Liver (tissue), 9 donors: ENCODE data around the gene THAP4. TPM values are rescaled to one million over a fixed set of nuclear protein-coding genes. Genes with fewer than 3 reads are reported as not detected.

Source experiments
- DNase-seq: peaks from one replicate; pipeline ENCODE4 v3.0.0-alpha.2; 2017; ENCODE audit warnings: low spot score
- H3K27ac ChIP-seq, 2 donors: one replicate each; pipeline ENCODE4 v1.7.0; 2013; ENCODE audit warnings: inconsistent platforms in 2 of 2, low read length in 2 of 2, control low read depth in 1 of 2, low read depth in 1 of 2, mild to moderate bottlenecking in 1 of 2
- H3K27me3 ChIP-seq, 4 donors: one replicate each; pipeline versions ENCODE4 v1.6.1 to v1.7.0; 2013; ENCODE audit warnings: low read length in 3 of 4, inconsistent platforms in 1 of 4, mild to moderate bottlenecking in 1 of 4, moderate library complexity in 1 of 4; ENCODE audit not compliant: control insufficient read depth in 4 of 4, insufficient read depth in 4 of 4
- H3K36me3 ChIP-seq, 4 donors: one replicate each; pipeline versions ENCODE4 v1.6.1 to v1.7.0; 2013; ENCODE audit warnings: low read length in 3 of 4, mild to moderate bottlenecking in 3 of 4, low read depth in 1 of 4, moderate library complexity in 1 of 4; ENCODE audit not compliant: control insufficient read depth in 4 of 4, insufficient read depth in 3 of 4
- H3K4me1 ChIP-seq, 4 donors: one replicate each; pipeline versions ENCODE4 v1.6.1 to v1.7.0; 2013; ENCODE audit warnings: low read length in 3 of 4, mild to moderate bottlenecking in 3 of 4, moderate library complexity in 1 of 4; ENCODE audit not compliant: control insufficient read depth in 4 of 4, insufficient read depth in 4 of 4
- H3K4me3 ChIP-seq, 3 donors: one replicate each; pipeline versions ENCODE4 v1.6.1 to v1.7.0; 2013; ENCODE audit warnings: low read length in 3 of 3, control low read depth in 1 of 3, low read depth in 1 of 3, mild to moderate bottlenecking in 1 of 3
- H3K9ac ChIP-seq, 2 donors: one replicate each; pipeline ENCODE4 v1.7.0; 2013; ENCODE audit warnings: low read length in 2 of 2, mild to moderate bottlenecking in 2 of 2, moderate library complexity in 2 of 2, control low read depth in 1 of 2, low read depth in 1 of 2
- H3K9me3 ChIP-seq, 4 donors: one replicate each; pipeline versions ENCODE4 v1.6.1 to v1.7.0; 2013; ENCODE audit warnings: low read length in 3 of 4; ENCODE audit not compliant: control insufficient read depth in 4 of 4
- ATF3 ChIP-seq: IDR thresholded peaks from 2 replicates; pipeline ENCODE4 v1.6.1; 2016; ENCODE audit warnings: antibody characterized with exemption
- CTCF ChIP-seq: fragments of 150-350 bp; IDR thresholded peaks from 2 replicates; pipeline ENCODE4 v1.5.1; 2017; ENCODE audit warnings: improper control_type of control experiment, low read depth, low read length; ENCODE audit not compliant: missing input control
- EGR1 ChIP-seq, 2 donors: IDR thresholded peaks; 2 replicates each; pipeline ENCODE4 v1.6.1; 2016 to 2018; ENCODE audit warnings: antibody characterized with exemption in 2 of 2, low read depth in 2 of 2
- FOXA1 ChIP-seq: IDR thresholded peaks from 2 replicates; pipeline ENCODE4 v1.6.1; 2016; ENCODE audit warnings: antibody characterized with exemption
- GABPA ChIP-seq, 2 donors: IDR thresholded peaks in 1 of 2; conservative IDR thresholded peaks in 1 of 2; 2 replicates each; pipeline ENCODE4 v1.6.1; 2016; ENCODE audit warnings: antibody characterized with exemption in 2 of 2, mild to moderate bottlenecking in 1 of 2, moderate library complexity in 1 of 2
- HNF4A ChIP-seq, 2 donors: conservative IDR thresholded peaks; 2 replicates each; pipeline ENCODE4 v1.6.1; 2016; ENCODE audit warnings: antibody characterized with exemption in 2 of 2, mild to moderate bottlenecking in 2 of 2
- HNF4G ChIP-seq: IDR thresholded peaks from 2 replicates; pipeline ENCODE4 v1.6.1; 2016; ENCODE audit warnings: antibody characterized with exemption
- JUND ChIP-seq, 2 donors: IDR thresholded peaks; 2 replicates each; pipeline ENCODE4 v1.6.1; 2016; ENCODE audit warnings: antibody characterized with exemption in 2 of 2
- NR2F2 ChIP-seq: IDR thresholded peaks from 2 replicates; pipeline ENCODE4 v1.6.1; 2016; ENCODE audit warnings: antibody characterized with exemption
- REST ChIP-seq: IDR thresholded peaks from 2 replicates; pipeline ENCODE4 v1.6.1; 2016; ENCODE audit warnings: antibody characterized with exemption, mild to moderate bottlenecking
- RXRA ChIP-seq, 2 donors: IDR thresholded peaks; 2 replicates each; pipeline ENCODE4 v1.6.1; 2017 to 2018; ENCODE audit warnings: antibody characterized with exemption in 2 of 2, mild to moderate bottlenecking in 1 of 2
- SP1 ChIP-seq: IDR thresholded peaks from 2 replicates; pipeline ENCODE4 v1.6.1; 2018; ENCODE audit warnings: antibody characterized with exemption, mild to moderate bottlenecking
- TAF1 ChIP-seq: conservative IDR thresholded peaks from 2 replicates; pipeline ENCODE4 v1.6.1; 2016; ENCODE audit warnings: antibody characterized with exemption, mild to moderate bottlenecking
- ZBTB33 ChIP-seq: IDR thresholded peaks from 2 replicates; pipeline ENCODE4 v1.6.1; 2016; ENCODE audit warnings: antibody characterized with exemption
- WGBS: extraction: QIAGEN DNeasy Blood & Tissue Kit; methylation state at CpG from one replicate; pipeline ENCODE4 v1.1.7; 2013; 5-methylcytosine and 5-hydroxymethylcytosine counted together
- polyA plus RNA-seq, 2 donors: library from polyadenylated mRNA; stranded (reverse) in 1 of 2; unstranded in 1 of 2; fragments of 200-250 nt in 1 of 2; fragments of >200 nt in 1 of 2; fragmentation: Nextera tagmentation in 1 of 2; extraction: Ambion mirVana in 1 of 2; gene quantifications; one replicate each; pipeline versions ENCODE4 v1.2.1 to v1.2.3, GENCODE V29; 2013 to 2015
- total RNA-seq, 2 donors: library from RNA; depleted of rRNA; stranded (reverse); fragments of >200 nt; gene quantifications; one replicate each; pipeline ENCODE4 v1.2.3, GENCODE V29; 2014
- donor health status: healthy.
- donor health status: healthy.
- donor health status: healthy.
- donor health status: healthy.
- donor health status: healthy.

Gene THAP4
- total and polyA plus RNA-seq, 4 donors = 16.8 to 33.1 (median 22.7) TPM

GRCh38 chr2:241545523-241546473 is 91.2 kb downstream of the THAP4 start:
- TF ChIP-seq GABPA (IDR thresholded peaks at IDR 0.05 in 1 of 2, conservative IDR thresholded peaks at IDR 0.05 in 1 of 2) (no peak), SP1 (no peak), ATF3 (no peak), NR2F2 (no peak), TAF1 (no peak), HNF4G (no peak), RXRA (IDR thresholded peaks at IDR 0.05) (no peak), REST (no peak), CTCF (no peak), FOXA1 (no peak), EGR1 (IDR thresholded peaks at IDR 0.05; ENCODE audit: low read depth in 2 of 2) (no peak), ZBTB33 (no peak), JUND (IDR thresholded peaks at IDR 0.05) (no peak)
- Histone ChIP-seq H3K4me1 (peaks cover 13 to 23% (median 20%) of the 10 kb centered on the region in 4 donors), H3K36me3 (peaks cover 0 to 3% (median 0%) of the 10 kb centered on the region in 4 donors), H3K27ac (no peak overlapping the region), H3K9ac (no peak overlapping the region), H3K9me3 (peaks cover 0 to 1% (median 0%) of the 10 kb centered on the region in 4 donors), H3K27me3 (peaks cover 0 to 3% (median 0%) of the 10 kb centered on the region in 4 donors), H3K4me3 (no peak overlapping the region)
- DNase-seq = no peak
- 84% methylated on average over 12 of the region's 12 CpGs for WGBS

DNA sequence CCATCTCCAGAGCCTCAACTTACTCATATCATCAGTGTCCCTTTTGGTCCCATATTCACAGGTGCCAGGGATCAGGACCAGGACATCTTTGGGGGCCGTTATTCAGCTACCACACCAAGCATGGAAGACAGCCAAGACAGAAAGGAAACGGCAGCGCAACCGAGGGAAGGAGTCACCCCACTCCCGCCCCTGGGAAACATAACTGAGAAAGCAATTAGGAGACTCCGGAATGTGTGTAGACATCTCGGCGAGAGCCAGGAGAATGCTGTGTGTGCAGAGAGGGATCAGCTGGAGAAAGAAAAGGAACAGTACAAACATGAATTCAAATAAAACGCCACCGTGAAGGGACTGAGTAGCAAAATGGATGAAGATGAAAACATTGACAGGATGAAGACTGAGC is 91.9 kb downstream of the THAP4 start:
- Histone ChIP-seq H3K27me3 (peaks cover 0 to 3% (median under 1%) of the 10 kb centered on the region in 4 donors), H3K27ac (no peak overlapping the region)
- 71% methylated on average over 10 of the region's 10 CpGs for WGBS

More for the DNA sequence above, 91.9 kb downstream of the THAP4 start:
- Histone ChIP-seq H3K4me3 (no peak overlapping the region), H3K4me1 (peaks cover 6 to 16% (median 13%) of the 10 kb centered on the region in 4 donors), H3K9me3 (peaks cover 0 to 1% (median 0%) of the 10 kb centered on the region in 4 donors), H3K36me3 (peaks cover 0 to 3% (median 0%) of the 10 kb centered on the region in 4 donors), H3K9ac (no peak overlapping the region)
- TF ChIP-seq HNF4A (conservative IDR thresholded peaks at IDR 0.05) = no peak
- no peak for DNase-seq
